ENCODE results near the gene RARRES1. TPM values are rescaled to one million over a fixed set of nuclear protein-coding genes. Genes with fewer than 3 reads are reported as not detected.

Gene RARRES1
- total and polyA plus RNA-seq, 4 donors: 36.3 to 110 (median 51.6) TPM

GRCh38 chr3:158717576-158717975, 14.7 kb downstream of the RARRES1 start:
- 92 to 96% methylated on average over 2 of the region's 2 CpGs for WGBS, 2 donors
- Histone ChIP-seq H3K9ac (ENCODE audit: insufficient read depth in 1 of 2, low read length in 2 of 2) (no peak overlapping the region), H3K27ac (ENCODE audit: low read depth in 1 of 2, low read length in 1 of 2) (no peak overlapping the region), H3K4me1 (ENCODE audit: control insufficient read depth in 5 of 5, insufficient read depth in 5 of 5, low read length in 5 of 5) (peaks cover 0 to 9% (median 5%) of the 10 kb centered on the region in 5 donors), H3K27me3 (ENCODE audit: control insufficient read depth in 3 of 3, insufficient read depth in 3 of 3, low read length in 2 of 3) (no peaks in the 10 kb centered on the region), H3K36me3 (ENCODE audit: control insufficient read depth in 4 of 4, insufficient read depth in 4 of 4, low read length in 4 of 4) (peaks cover 0 to 21% (median 8%) of the 10 kb centered on the region in 4 donors), H3K4me3 (no peak overlapping the region), H3K9me3 (ENCODE audit: control insufficient read depth in 4 of 4, insufficient read depth in 3 of 4, low read length in 3 of 4) (no peaks in the 10 kb centered on the region)
- DNase-seq (no peak), ATAC-seq (ENCODE audit: insufficient read depth, low FRiP score) (no peak)
- TF ChIP-seq, protein P1, sequence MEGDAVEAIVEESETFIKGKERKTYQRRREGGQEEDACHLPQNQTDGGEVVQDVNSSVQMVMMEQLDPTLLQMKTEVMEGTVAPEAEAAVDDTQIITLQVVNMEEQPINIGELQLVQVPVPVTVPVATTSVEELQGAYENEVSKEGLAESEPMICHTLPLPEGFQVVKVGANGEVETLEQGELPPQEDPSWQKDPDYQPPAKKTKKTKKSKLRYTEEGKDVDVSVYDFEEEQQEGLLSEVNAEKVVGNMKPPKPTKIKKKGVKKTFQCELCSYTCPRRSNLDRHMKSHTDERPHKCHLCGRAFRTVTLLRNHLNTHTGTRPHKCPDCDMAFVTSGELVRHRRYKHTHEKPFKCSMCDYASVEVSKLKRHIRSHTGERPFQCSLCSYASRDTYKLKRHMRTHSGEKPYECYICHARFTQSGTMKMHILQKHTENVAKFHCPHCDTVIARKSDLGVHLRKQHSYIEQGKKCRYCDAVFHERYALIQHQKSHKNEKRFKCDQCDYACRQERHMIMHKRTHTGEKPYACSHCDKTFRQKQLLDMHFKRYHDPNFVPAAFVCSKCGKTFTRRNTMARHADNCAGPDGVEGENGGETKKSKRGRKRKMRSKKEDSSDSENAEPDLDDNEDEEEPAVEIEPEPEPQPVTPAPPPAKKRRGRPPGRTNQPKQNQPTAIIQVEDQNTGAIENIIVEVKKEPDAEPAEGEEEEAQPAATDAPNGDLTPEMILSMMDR (IDR thresholded peaks at IDR 0.05; ENCODE audit: control extremely low read depth, extremely low read depth): no peak

- ATAC-seq (ENCODE audit: insufficient read depth, low FRiP score) (peak; percentile 46), DNase-seq (peak in 1 of 3 donors; percentile 70)
- no peaks in the 10 kb centered on the region for H3K27me3 ChIP-seq (ENCODE audit: control insufficient read depth in 3 of 3, insufficient read depth in 3 of 3, low read length in 2 of 3)
- no peaks in the 10 kb centered on the region for H3K9me3 ChIP-seq (ENCODE audit: control insufficient read depth in 4 of 4, insufficient read depth in 3 of 4, low read length in 3 of 4)
- TF ChIP-seq, protein P1 (IDR thresholded peaks at IDR 0.05; ENCODE audit: control extremely low read depth, extremely low read depth): no peak
- no peak overlapping the region for H3K9ac ChIP-seq (ENCODE audit: insufficient read depth in 1 of 2, low read length in 2 of 2)
- H3K36me3 ChIP-seq (ENCODE audit: control insufficient read depth in 4 of 4, insufficient read depth in 4 of 4, low read length in 4 of 4): peaks cover 6 to 27% (median 15%) of the 10 kb centered on the region in 4 donors
- H3K4me3 ChIP-seq: no peak overlapping the region
- peak overlapping the region in 1 of 2 donors; percentile 47 for H3K27ac ChIP-seq (ENCODE audit: low read depth in 1 of 2, low read length in 1 of 2)
- WGBS, 2 donors: 36 to 60% methylated on average over 9 of the region's 9 CpGs
- H3K4me1 ChIP-seq (ENCODE audit: control insufficient read depth in 5 of 5, insufficient read depth in 5 of 5, low read length in 5 of 5): peaks cover 0 to 12% (median 6%) of the 10 kb centered on the region in 5 donors
Observed at GRCh38 chr3:158713094-158713499, 19.2 kb downstream of the RARRES1 start.

GRCh38 chr3:158712443-158712842, 19.8 kb downstream of the RARRES1 start:
- Histone ChIP-seq H3K36me3 (ENCODE audit: control insufficient read depth in 4 of 4, insufficient read depth in 4 of 4, low read length in 4 of 4) (peaks cover 6 to 33% (median 17%) of the 10 kb centered on the region in 4 donors), H3K9ac (ENCODE audit: insufficient read depth in 1 of 2, low read length in 2 of 2) (no peak overlapping the region), H3K27me3 (ENCODE audit: control insufficient read depth in 3 of 3, insufficient read depth in 3 of 3, low read length in 2 of 3) (no peaks in the 10 kb centered on the region), H3K4me1 (ENCODE audit: control insufficient read depth in 5 of 5, insufficient read depth in 5 of 5, low read length in 5 of 5) (peaks cover 0 to 12% (median 6%) of the 10 kb centered on the region in 5 donors), H3K4me3 (no peak overlapping the region), H3K9me3 (ENCODE audit: control insufficient read depth in 4 of 4, insufficient read depth in 3 of 4, low read length in 3 of 4) (no peaks in the 10 kb centered on the region), H3K27ac (ENCODE audit: low read depth in 1 of 2, low read length in 1 of 2) (no peak overlapping the region)
- TF ChIP-seq, protein P1 (IDR thresholded peaks at IDR 0.05; ENCODE audit: control extremely low read depth, extremely low read depth): no peak
- WGBS, 2 donors: 69 to 77% methylated on average over 1 of the region's 1 CpG
- DNase-seq (no peak), ATAC-seq (ENCODE audit: insufficient read depth, low FRiP score) (no peak)

DNA sequence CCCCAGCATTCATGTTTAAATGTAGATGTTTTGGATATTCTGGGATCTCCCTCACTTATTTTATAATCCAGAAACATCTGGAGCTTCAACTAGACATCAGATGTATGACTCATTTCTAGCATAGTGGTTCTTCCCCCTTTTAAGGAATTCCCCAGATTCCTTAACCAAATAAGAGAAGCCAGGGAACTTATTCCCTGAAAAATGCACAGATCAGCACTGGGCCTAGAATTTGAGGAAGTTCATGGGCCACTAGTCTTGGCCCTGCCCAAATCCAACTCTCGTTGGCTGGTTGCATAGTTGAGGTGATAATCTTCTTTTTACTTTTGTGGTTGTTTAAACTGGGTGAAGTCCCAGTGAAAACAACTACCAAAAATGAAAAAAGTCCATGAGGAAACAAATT, 20.4 kb downstream of the RARRES1 start:
- WGBS, 2 donors: 34 to 36% methylated on average over 1 of the region's 1 CpG
- ATAC-seq (ENCODE audit: insufficient read depth, low FRiP score) (peak; percentile 23), DNase-seq (no peak)
- Histone ChIP-seq H3K4me3 (no peak overlapping the region), H3K36me3 (ENCODE audit: control insufficient read depth in 4 of 4, insufficient read depth in 4 of 4, low read length in 4 of 4) (peaks cover 6 to 34% (median 20%) of the 10 kb centered on the region in 4 donors), H3K27me3 (ENCODE audit: control insufficient read depth in 3 of 3, insufficient read depth in 3 of 3, low read length in 2 of 3) (no peaks in the 10 kb centered on the region), H3K9ac (ENCODE audit: insufficient read depth in 1 of 2, low read length in 2 of 2) (no peak overlapping the region), H3K9me3 (ENCODE audit: control insufficient read depth in 4 of 4, insufficient read depth in 3 of 4, low read length in 3 of 4) (no peaks in the 10 kb centered on the region), H3K27ac (ENCODE audit: low read depth in 1 of 2, low read length in 1 of 2) (no peak overlapping the region), H3K4me1 (ENCODE audit: control insufficient read depth in 5 of 5, insufficient read depth in 5 of 5, low read length in 5 of 5) (peaks cover 0 to 12% (median 6%) of the 10 kb centered on the region in 5 donors)
- TF ChIP-seq, protein P1 (IDR thresholded peaks at IDR 0.05; ENCODE audit: control extremely low read depth, extremely low read depth): no peak
